CD14-positive monocyte (primary cell): ENCODE measurements around the gene CYSTM1. TPM values are rescaled to one million over a fixed set of nuclear protein-coding genes. Genes with fewer than 3 reads are reported as not detected.

Source experiments
- DNase-seq, 3 donors: peaks; one replicate each; pipeline ENCODE4 v3.0.0-alpha.2; 2011 to 2022
- H2AFZ ChIP-seq: 2 replicates; pipeline ENCODE4 v1.6.0; 2012; ENCODE audit warnings: mild to moderate bottlenecking, low read depth, low read length, inconsistent platforms; ENCODE audit not compliant: insufficient read depth, poor library complexity, severe bottlenecking
- H3K27ac ChIP-seq, 2 donors: 1 replicate in 1 of 2; 2 replicates in 1 of 2; pipeline ENCODE4 v1.5.1; 2012 to 2013; ENCODE audit warnings: low read length in 2 of 2, control low read depth in 1 of 2, inconsistent platforms in 1 of 2, low read depth in 1 of 2, mild to moderate bottlenecking in 1 of 2
- H3K27me3 ChIP-seq, 2 donors: one replicate each; pipeline versions ENCODE4 v1.6.0 to v1.6.1; 2011 to 2013; ENCODE audit warnings: low read length in 2 of 2; ENCODE audit not compliant: control insufficient read depth in 2 of 2, insufficient read depth in 2 of 2
- H3K36me3 ChIP-seq, 2 donors: replicated peaks in 1 of 2; 1 replicate in 1 of 2; 2 replicates in 1 of 2; pipeline versions ENCODE4 v1.5.1 to v1.6.1; 2012 to 2013; ENCODE audit warnings: low read length in 2 of 2, control low read depth in 1 of 2, inconsistent platforms in 1 of 2, mild to moderate bottlenecking in 1 of 2; ENCODE audit not compliant: insufficient read depth in 2 of 2, control insufficient read depth in 1 of 2
- H3K4me1 ChIP-seq, 2 donors: 1 replicate in 1 of 2; 2 replicates in 1 of 2; pipeline versions ENCODE4 v1.5.1 to v1.6.1; 2012 to 2013; ENCODE audit warnings: low read length in 2 of 2, control low read depth in 1 of 2, inconsistent platforms in 1 of 2, mild to moderate bottlenecking in 1 of 2, moderate library complexity in 1 of 2; ENCODE audit not compliant: insufficient read depth in 2 of 2, control insufficient read depth in 1 of 2
- H3K4me2 ChIP-seq: replicated peaks from 2 replicates; pipeline ENCODE3; 2012; ENCODE audit warnings: low read length, moderate library complexity, mild to moderate bottlenecking; ENCODE audit not compliant: poor library complexity, severe bottlenecking; ENCODE audit errors: extremely low read depth
- H3K4me3 ChIP-seq, 3 experiments: fragments of 200-600 bp in 1 of 3; sonication (generic) in 1 of 3; replicated peaks in 1 of 3; 1 replicate in 2 of 3; 2 replicates in 1 of 3; pipeline ENCODE4 v1.5.1; 2011 to 2013; ENCODE audit warnings: low read length in 3 of 3, mild to moderate bottlenecking in 3 of 3, control low read depth in 2 of 3, low read depth in 2 of 3, inconsistent platforms in 1 of 3, moderate library complexity in 1 of 3
- H3K79me2 ChIP-seq: 2 replicates; pipeline ENCODE4 v1.6.0; 2012; ENCODE audit warnings: mild to moderate bottlenecking, control low read depth, inconsistent platforms, low read length, moderate library complexity; ENCODE audit not compliant: insufficient read depth
- H3K9ac ChIP-seq: 2 replicates; pipeline ENCODE4 v1.6.0; 2017; ENCODE audit warnings: low read length, mild to moderate bottlenecking; ENCODE audit not compliant: insufficient read depth, poor library complexity, severe bottlenecking
- H3K9me3 ChIP-seq, 2 donors: replicated peaks in 1 of 2; 1 replicate in 1 of 2; 2 replicates in 1 of 2; pipeline versions ENCODE4 v1.5.1 to v1.6.1; 2012 to 2013; ENCODE audit warnings: low read length in 2 of 2, control low read depth in 1 of 2; ENCODE audit not compliant: control insufficient read depth in 1 of 2, insufficient read depth in 1 of 2
- H4K20me1 ChIP-seq: 2 replicates; pipeline ENCODE4 v1.6.0; 2012; ENCODE audit warnings: mild to moderate bottlenecking, low read length, control low read depth, moderate library complexity; ENCODE audit not compliant: insufficient read depth
- H3K27ac Mint-ChIP-seq, 7 donors: one replicate each; pipeline ENCODE4 v1.8.0; 2020; ENCODE audit warnings: mild to moderate bottlenecking in 7 of 7, mixed read lengths in 7 of 7, moderate library complexity in 6 of 7, inconsistent platforms in 2 of 7
- H3K27me3 Mint-ChIP-seq, 3 donors: one replicate each; pipeline ENCODE4 v1.8.0; 2021 to 2022; ENCODE audit warnings: low read depth in 3 of 3, mild to moderate bottlenecking in 3 of 3, mixed read lengths in 3 of 3, moderate library complexity in 3 of 3, inconsistent platforms in 1 of 3
- H3K36me3 Mint-ChIP-seq, 2 donors: one replicate each; pipeline ENCODE4 v1.8.0; 2020; ENCODE audit warnings: mixed read lengths in 2 of 2, inconsistent platforms in 1 of 2, mild to moderate bottlenecking in 1 of 2
- H3K4me1 Mint-ChIP-seq: one replicate; pipeline ENCODE4 v1.8.0; 2020; ENCODE audit warnings: mild to moderate bottlenecking, mixed read lengths
- H3K4me3 Mint-ChIP-seq, 2 donors: one replicate each; pipeline ENCODE4 v1.8.0; 2020; ENCODE audit warnings: mild to moderate bottlenecking in 2 of 2, mixed read lengths in 2 of 2, moderate library complexity in 1 of 2
- H3K9me3 Mint-ChIP-seq, 7 donors: one replicate each; pipeline ENCODE4 v1.8.0; 2020 to 2022; ENCODE audit warnings: mixed read lengths in 7 of 7, mild to moderate bottlenecking in 6 of 7, moderate library complexity in 6 of 7, inconsistent platforms in 2 of 7
- WGBS: methylation state at CpG from one replicate; pipeline ENCODE4 v1.1.5; 2013; ENCODE audit warnings: missing lambda C conversion rate; ENCODE audit not compliant: insufficient coverage; 5-methylcytosine and 5-hydroxymethylcytosine counted together
- intact Hi-C, 2 donors: fragments of 100-400 bp; cut with micrococcal nuclease; formaldehyde crosslinking; loops; one replicate each; pipeline versions ENCODE4 v1.15.0 to v1.15.1; 2023
- polyA plus RNA-seq, 3 donors: library from polyadenylated mRNA; depleted of rRNA in 1 of 3; unstranded in 2 of 3; stranded (reverse) in 1 of 3; fragments of 300-500 nt in 2 of 3; fragments of >200 nt in 1 of 3; fragmentation: Illumina TruSeq in 2 of 3; gene quantifications; 1 replicate in 2 of 3; 2 replicates in 1 of 3; pipeline ENCODE4 v1.2.3, GENCODE V29; 2012 to 2021
- TF ChIP-seq, protein P1 (sequence below): fragments of 200-600 bp; IDR thresholded peaks from one replicate; pipeline ENCODE4 v1.8.0; 2022; ENCODE audit warnings: antibody characterized with exemption, mild to moderate bottlenecking

Gene CYSTM1
- polyA plus RNA-seq, 3 donors = 14.0 to 40.0 (median 36.7) TPM

DNA sequence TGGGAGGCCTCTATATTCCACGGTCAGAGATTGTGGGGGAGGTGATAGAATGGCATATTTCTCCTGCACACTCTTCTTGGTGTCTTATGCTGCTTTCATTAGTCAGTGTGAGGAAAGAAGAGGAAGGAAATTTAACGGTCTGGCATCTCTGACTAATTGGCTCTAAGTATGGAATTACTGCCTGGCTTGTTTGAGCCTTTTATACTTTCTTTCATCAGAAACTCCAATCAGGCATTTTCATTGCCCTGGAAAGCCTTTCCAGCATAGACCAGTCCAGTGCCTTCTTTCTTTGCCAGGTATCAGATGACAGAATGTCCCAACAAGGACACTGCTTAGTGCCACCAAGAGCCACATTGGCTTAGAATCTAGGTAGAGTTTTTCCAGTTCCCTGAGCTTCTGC lies 30.2 kb downstream of the CYSTM1 start:
- Histone ChIP-seq H3K4me3 (no peak overlapping the region), H4K20me1 (peaks cover 4% of the 10 kb centered on the region), H3K79me2 (no peaks in the 10 kb centered on the region), H3K9me3 (no peaks in the 10 kb centered on the region), H3K36me3 (no peaks in the 10 kb centered on the region), H3K4me2 (no peak overlapping the region), H3K27me3 (no peaks in the 10 kb centered on the region), H3K9ac (no peak overlapping the region), H3K4me1 (peaks cover 36 to 60% of the 10 kb centered on the region in 2 donors), H2AFZ (no peak overlapping the region), H3K27ac (no peak overlapping the region)
- TF ChIP-seq, protein P1, sequence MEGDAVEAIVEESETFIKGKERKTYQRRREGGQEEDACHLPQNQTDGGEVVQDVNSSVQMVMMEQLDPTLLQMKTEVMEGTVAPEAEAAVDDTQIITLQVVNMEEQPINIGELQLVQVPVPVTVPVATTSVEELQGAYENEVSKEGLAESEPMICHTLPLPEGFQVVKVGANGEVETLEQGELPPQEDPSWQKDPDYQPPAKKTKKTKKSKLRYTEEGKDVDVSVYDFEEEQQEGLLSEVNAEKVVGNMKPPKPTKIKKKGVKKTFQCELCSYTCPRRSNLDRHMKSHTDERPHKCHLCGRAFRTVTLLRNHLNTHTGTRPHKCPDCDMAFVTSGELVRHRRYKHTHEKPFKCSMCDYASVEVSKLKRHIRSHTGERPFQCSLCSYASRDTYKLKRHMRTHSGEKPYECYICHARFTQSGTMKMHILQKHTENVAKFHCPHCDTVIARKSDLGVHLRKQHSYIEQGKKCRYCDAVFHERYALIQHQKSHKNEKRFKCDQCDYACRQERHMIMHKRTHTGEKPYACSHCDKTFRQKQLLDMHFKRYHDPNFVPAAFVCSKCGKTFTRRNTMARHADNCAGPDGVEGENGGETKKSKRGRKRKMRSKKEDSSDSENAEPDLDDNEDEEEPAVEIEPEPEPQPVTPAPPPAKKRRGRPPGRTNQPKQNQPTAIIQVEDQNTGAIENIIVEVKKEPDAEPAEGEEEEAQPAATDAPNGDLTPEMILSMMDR = no peak
- H3K27ac Mint-ChIP-seq = peak overlapping the region in 2 of 7 donors; percentile 33 to 65
- peaks cover 0 to 3% (median 0%) of the 10 kb centered on the region in 7 donors for H3K9me3 Mint-ChIP-seq
- intact Hi-C loops = no loop called here
- WGBS = 0% methylated on average over 1 of the region's 2 CpGs
- H3K4me1 Mint-ChIP-seq = peaks cover 54% of the 10 kb centered on the region
- peaks cover 0 to 4% (median 3%) of the 10 kb centered on the region in 3 donors for H3K27me3 Mint-ChIP-seq
- peaks cover 12 to 18% of the 10 kb centered on the region in 2 donors for H3K36me3 Mint-ChIP-seq
- H3K4me3 Mint-ChIP-seq = no peak overlapping the region
- peak in 2 of 3 donors; percentile 47 to 49 for DNase-seq

DNA sequence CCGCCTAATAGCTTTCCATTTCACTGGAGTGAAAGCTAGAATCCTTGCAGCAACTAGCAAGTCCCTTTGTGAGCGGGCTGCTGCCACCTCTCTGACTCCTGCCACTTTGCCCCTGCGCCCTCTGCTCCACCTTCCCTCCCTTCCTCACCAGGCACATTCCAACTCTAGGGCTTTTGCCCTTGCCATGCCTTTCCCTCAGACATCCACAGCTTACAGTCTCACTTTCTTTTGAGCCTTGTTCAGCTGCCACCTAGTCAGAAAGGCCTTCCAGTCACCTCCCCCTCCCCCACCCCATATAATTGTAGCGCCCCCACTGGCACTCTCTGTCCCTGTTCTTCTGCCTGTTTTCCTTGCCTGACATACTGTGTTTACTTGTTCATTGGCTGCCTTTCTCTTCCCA lies 31.0 kb downstream of the CYSTM1 start:
- H3K4me3 Mint-ChIP-seq = no peak overlapping the region
- H3K4me1 Mint-ChIP-seq = peaks cover 46% of the 10 kb centered on the region
- WGBS = 80% methylated on average over 2 of the region's 4 CpGs

More for the DNA sequence above, 31.0 kb downstream of the CYSTM1 start:
- no peak overlapping the region for H3K4me2 ChIP-seq
- intact Hi-C loops = no loop called here
- Mint-ChIP-seq H3K27me3 (peaks cover 0 to 4% (median 3%) of the 10 kb centered on the region in 3 donors), H3K36me3 (peaks cover 12 to 18% of the 10 kb centered on the region in 2 donors), H3K9me3 (peaks cover 0 to 3% (median 0%) of the 10 kb centered on the region in 7 donors), H3K27ac (peak overlapping the region in 1 of 7 donors; percentile 83)
- H3K9ac ChIP-seq = no peak overlapping the region
- peaks cover 4% of the 10 kb centered on the region for H4K20me1 ChIP-seq
- H3K27me3 ChIP-seq = no peaks in the 10 kb centered on the region
- no peak for DNase-seq
- H3K4me3 ChIP-seq = no peak overlapping the region
- TF ChIP-seq, protein P1 = no peak
- no peak overlapping the region for H3K27ac ChIP-seq
- no peaks in the 10 kb centered on the region for H3K79me2 ChIP-seq
- peaks cover 29 to 53% of the 10 kb centered on the region in 2 donors for H3K4me1 ChIP-seq
- H3K36me3 ChIP-seq = no peaks in the 10 kb centered on the region
- no peak overlapping the region for H2AFZ ChIP-seq
- H3K9me3 ChIP-seq = no peaks in the 10 kb centered on the region
